Tibial artery (tissue), 4 donors: ENCODE data around the gene CYP2A7.
"Not testable (repeated sequence)": the region's sequence is repeated elsewhere in the genome, so short reads cannot be mapped to it uniquely, and the experiment has no call there.

ENCODE experiments used
- DNase-seq, 2 donors: peaks; one replicate each; pipeline ENCODE4 v3.0.0-alpha.2; 2019
- H3K27ac ChIP-seq, 2 donors: fragments of 200-600 bp; sonication (generic) in 1 of 2; 1 replicate in 1 of 2; 2 replicates in 1 of 2; pipeline ENCODE4 v1.5.1; 2018 to 2019; ENCODE audit warnings: mild to moderate bottlenecking in 1 of 2
- H3K27me3 ChIP-seq, 2 donors: fragments of 200-600 bp; sonication (generic) in 1 of 2; one replicate each; pipeline versions ENCODE4 v1.5.1 to v1.6.0; 2016 to 2019
- H3K36me3 ChIP-seq, 3 donors: fragments of 200-600 bp; sonication (generic) in 2 of 3; one replicate each; pipeline ENCODE4 v1.5.1; 2016 to 2019; ENCODE audit warnings: mild to moderate bottlenecking in 2 of 3
- H3K4me1 ChIP-seq, 4 donors: fragments of 200-600 bp; sonication (generic) in 2 of 4; 1 replicate in 3 of 4; 2 replicates in 1 of 4; pipeline ENCODE4 v1.5.1; 2016 to 2019
- H3K4me3 ChIP-seq, 2 donors: fragments of 200-600 bp; sonication (generic) in 1 of 2; 1 replicate in 1 of 2; 2 replicates in 1 of 2; pipeline ENCODE4 v1.5.1; 2018 to 2019; ENCODE audit warnings: mild to moderate bottlenecking in 2 of 2
- H3K9me3 ChIP-seq, 3 donors: fragments of 200-600 bp; sonication (generic) in 1 of 3; one replicate each; pipeline ENCODE4 v1.5.1; 2016 to 2019
- intact Hi-C: fragments of 100-400 bp; cut with DNase I; formaldehyde crosslinking; loops from one replicate; pipeline ENCODE4 v1.15.0; 2023; ENCODE audit warnings: low total_unique reads
- TF ChIP-seq, protein P1 (sequence below), 2 experiments: fragments of 200-600 bp in 1 of 2; fragments of 450-650 bp in 1 of 2; IDR thresholded peaks; one replicate each; pipeline ENCODE4 v1.5.1; 2017 to 2019; ENCODE audit warnings: antibody characterized with exemption in 2 of 2, mild to moderate bottlenecking in 1 of 2, moderate library complexity in 1 of 2

Gene CYP2A7

DNA sequence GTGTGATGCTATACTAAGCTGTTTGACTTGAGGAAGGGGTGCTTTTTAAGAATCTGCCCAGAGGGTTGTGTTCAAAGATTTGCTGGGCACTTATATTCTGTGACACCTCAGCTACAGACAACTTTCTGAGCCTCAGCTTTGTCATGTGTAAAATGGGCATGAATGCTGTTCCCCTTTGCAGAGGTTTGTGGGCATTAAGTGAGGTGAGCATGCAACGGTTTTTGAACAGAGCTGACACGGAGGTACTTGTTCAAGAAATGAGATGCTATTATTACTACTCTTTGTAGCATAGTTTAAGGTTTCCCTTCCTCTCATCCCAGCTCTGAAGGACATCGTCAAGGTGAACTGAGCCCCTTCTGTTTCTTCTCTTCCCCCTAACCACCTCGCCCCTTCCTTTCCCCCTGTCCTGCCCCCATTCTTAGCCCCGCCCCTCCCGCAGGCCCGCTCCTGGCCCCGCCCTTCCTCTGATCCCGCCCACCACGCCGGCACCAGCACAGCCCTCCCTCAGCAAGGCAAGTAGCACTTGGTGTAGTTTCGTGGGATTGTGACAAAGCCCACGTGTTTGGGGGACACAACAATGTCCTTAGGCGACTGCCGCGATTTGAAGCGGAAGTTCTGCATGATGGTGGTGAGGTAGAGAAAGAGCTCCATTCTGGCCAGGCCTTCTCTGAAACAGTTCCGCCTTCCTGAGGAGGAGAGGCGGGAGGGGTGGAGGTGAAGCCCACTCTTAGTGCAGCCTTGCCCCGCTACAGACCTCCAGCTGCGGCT, 26.1 kb upstream of the CYP2A7 start:
- Histone ChIP-seq H3K36me3 (no peaks in the 10 kb centered on the region), H3K4me1 (peaks cover 0 to 8% (median 0%) of the 10 kb centered on the region in 4 donors), H3K4me3 (no peak overlapping the region), H3K27me3 (peaks cover 0 to 11% of the 10 kb centered on the region in 2 donors), H3K9me3 (peaks cover 0 to 11% (median 5%) of the 10 kb centered on the region in 3 donors), H3K27ac (no peak overlapping the region)
- intact Hi-C loops = no loop called here
- TF ChIP-seq, protein P1, sequence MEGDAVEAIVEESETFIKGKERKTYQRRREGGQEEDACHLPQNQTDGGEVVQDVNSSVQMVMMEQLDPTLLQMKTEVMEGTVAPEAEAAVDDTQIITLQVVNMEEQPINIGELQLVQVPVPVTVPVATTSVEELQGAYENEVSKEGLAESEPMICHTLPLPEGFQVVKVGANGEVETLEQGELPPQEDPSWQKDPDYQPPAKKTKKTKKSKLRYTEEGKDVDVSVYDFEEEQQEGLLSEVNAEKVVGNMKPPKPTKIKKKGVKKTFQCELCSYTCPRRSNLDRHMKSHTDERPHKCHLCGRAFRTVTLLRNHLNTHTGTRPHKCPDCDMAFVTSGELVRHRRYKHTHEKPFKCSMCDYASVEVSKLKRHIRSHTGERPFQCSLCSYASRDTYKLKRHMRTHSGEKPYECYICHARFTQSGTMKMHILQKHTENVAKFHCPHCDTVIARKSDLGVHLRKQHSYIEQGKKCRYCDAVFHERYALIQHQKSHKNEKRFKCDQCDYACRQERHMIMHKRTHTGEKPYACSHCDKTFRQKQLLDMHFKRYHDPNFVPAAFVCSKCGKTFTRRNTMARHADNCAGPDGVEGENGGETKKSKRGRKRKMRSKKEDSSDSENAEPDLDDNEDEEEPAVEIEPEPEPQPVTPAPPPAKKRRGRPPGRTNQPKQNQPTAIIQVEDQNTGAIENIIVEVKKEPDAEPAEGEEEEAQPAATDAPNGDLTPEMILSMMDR (IDR thresholded peaks at IDR 0.05) = no peak
- no peak for DNase-seq

DNA sequence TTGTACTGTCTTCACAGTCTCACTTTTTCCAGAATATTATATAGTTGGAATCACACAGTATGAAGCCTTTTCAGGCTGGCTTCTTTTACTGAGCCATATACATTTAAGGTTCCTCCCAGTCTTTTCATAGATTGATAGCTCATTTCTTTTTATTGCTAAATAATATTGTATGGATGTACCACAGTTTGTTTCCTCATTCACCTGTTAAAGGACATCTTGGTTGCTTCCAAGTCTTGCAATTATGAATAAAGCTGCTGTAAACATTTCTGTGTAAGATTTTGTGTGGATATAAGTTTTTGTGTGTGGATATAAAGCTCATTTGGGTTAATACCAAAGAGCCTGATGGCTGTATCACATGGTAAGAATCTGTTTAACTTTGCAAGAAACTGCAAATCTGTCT, 24.5 kb upstream of the CYP2A7 start:
- DNase-seq = no peak
- Histone ChIP-seq H3K36me3 (no peaks in the 10 kb centered on the region), H3K27ac (no peak overlapping the region), H3K9me3 (no peaks in the 10 kb centered on the region), H3K4me1 (peaks cover 0 to 8% (median 0%) of the 10 kb centered on the region in 4 donors), H3K4me3 (no peak overlapping the region), H3K27me3 (peaks cover 0 to 11% of the 10 kb centered on the region in 2 donors)
- TF ChIP-seq, protein P1 (IDR thresholded peaks at IDR 0.05) = no peak
- intact Hi-C loops = no loop called here

DNA sequence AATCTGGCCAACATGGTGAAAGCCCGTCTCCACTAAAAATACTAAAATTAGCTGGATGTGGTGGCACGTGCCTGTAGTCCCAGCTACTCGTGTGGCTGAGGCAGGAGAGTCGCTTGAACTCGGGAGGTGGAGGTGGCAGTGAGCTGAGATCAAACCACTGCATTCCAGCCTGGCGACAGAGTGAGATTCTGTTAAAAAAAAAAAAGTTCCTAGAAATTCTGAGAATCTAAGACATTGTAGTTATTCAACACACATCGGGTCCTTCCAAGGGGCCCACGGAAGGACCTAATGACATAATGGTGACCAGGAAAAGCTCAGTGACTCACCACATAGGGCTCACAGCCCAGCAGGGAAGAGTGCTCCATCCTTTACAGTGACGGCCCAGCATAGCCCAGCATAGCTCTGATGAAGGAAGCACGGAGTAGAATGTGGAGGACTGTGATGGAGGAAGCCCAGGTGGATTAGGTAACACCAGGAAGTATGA, 22.7 kb upstream of the CYP2A7 start:
- intact Hi-C loops, DNase-seq: not testable (repeated sequence)

DNA sequence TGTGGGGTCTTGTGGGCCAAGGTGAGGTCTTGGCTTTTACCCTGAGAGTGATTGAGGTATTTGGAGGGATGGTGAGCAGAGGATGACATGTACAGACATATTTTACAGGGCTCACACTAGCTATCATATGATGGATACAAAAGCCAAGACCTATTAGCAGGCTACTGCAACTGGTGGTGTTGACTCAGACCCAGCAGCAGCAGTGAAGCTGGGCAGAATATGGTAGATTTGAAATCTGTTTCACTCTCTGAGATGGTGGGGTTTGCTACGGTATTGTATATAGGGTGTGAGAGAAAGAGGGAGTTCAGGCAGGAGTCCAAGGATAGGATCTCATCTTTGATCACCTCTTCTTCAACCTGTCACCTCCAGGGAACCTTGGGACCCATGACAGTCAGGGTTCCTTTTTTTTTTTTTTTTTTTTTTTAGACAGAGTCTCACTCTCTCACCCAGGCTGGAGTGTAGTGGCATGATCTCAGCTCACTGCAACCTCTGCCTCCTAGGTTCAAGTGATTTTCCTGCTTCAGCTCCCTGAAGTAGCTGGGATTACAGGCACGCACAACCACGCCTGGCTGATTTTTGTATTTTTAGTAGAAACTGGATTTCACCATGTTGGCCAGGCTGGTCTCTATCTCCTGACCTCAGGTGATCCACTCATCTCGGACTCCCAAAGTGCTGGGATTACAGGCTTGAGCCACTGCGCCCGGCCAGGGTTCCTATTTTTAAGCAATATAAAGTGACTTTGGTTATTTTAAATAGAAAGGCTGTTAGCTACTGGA, 20.1 kb upstream of the CYP2A7 start:
- H3K27ac ChIP-seq, H3K9me3 ChIP-seq, DNase-seq, H3K27me3 ChIP-seq, H3K4me1 ChIP-seq, intact Hi-C loops, H3K36me3 ChIP-seq, H3K4me3 ChIP-seq: not testable (repeated sequence)

More for the DNA sequence above, 22.7 kb upstream of the CYP2A7 start:
- H3K27ac ChIP-seq, H3K9me3 ChIP-seq, H3K36me3 ChIP-seq, H3K4me3 ChIP-seq, H3K4me1 ChIP-seq: not testable (repeated sequence)
- H3K27me3 ChIP-seq = peaks cover 0 to 11% of the 10 kb centered on the region in 2 donors

DNA sequence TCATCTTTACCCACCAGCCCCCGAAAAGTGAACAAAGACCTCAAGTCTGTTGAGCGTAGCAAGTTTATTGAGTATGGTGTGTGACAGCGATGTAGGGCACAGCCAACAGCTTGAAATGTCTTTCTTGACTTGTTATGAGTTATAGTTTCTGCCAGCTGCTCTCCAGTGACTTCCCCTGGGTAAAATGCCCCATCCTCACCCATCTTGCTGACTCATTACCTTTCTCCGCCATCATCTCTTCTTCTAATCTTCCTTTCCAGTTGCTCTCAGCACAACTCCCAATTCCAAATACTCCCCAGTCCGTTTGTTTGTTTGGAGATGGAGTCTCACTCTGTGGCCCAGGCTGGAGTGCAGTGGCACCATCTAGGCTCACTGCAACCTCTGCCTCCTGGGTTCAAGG, 18.5 kb upstream of the CYP2A7 start:
- H3K4me1 ChIP-seq, H3K36me3 ChIP-seq, H3K9me3 ChIP-seq, intact Hi-C loops, H3K27ac ChIP-seq, H3K27me3 ChIP-seq, H3K4me3 ChIP-seq, DNase-seq: not testable (repeated sequence)

DNA sequence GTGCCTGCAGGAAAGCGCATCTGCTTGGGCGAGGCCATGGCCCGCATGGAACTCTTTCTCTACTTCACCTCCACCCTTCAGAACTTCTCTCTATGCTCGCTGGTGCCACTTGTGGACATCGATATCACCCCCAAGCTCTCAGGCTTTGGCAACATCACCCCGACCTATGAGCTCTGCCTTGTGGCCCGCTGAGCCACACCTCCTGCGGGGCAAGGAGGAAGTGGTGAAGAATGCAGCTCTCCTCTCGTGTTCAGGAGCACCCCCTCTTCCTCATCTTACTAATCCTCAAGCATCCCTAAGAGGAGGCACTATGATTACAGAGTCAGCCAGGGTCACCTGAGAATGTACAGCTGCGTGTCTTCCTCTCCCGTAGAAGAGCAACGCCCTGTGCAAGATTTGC, 17.9 kb upstream of the CYP2A7 start:
- H3K4me1 ChIP-seq, H3K4me3 ChIP-seq, intact Hi-C loops, H3K9me3 ChIP-seq, H3K36me3 ChIP-seq, H3K27ac ChIP-seq, H3K27me3 ChIP-seq, DNase-seq: not testable (repeated sequence)

DNA sequence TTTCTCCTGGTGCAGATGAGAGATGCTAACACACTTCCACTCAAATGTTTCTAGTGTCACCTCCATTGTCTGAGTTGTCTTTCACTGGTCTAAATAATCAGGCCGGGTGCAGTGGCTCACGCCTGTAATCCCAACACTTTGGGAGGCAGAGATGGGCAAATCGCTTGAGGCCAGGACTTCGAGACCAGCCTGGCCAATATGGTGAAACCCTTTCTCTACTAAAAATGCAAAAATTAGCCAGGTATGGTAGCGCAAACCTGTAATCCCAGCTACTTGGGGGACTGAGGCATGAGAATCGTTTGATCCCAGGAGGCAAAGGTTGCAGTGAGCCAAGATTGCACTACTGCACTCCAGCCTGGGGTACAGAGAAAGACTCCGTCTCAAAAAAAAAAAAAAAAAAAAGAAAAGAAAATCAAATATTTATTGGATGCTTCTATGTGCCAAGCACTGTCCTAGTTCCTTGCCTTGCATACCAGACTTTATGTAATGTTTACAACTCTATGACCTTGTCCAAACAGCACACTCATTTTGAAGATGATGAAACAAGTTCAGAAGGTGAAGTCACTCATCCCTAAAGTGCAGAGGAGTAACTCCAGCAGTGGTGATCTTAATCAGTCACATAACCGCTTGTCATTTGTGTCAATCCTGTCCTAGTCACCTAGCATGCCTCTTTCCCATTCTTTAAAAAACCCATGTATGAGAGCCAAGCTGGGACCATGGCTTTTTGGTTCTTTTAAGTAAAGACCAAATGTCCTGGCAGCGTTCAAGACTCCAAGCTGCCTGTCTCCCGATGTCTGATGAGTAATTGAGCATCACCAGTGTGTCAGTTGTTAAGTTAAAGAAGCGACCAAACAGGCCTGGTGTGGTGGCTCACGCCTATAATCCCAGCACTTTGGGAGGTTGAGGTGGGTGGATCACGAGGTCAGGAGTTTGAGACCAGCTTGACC, 15.1 kb upstream of the CYP2A7 start:
- H3K4me1 ChIP-seq, intact Hi-C loops, H3K27me3 ChIP-seq, DNase-seq, H3K27ac ChIP-seq, H3K4me3 ChIP-seq, H3K9me3 ChIP-seq, H3K36me3 ChIP-seq: not testable (repeated sequence)
